Progenitor cell of endocrine pancreas (in vitro differentiated cells): ENCODE data around the gene PARPBP. TPM values are rescaled to one million over a fixed set of nuclear protein-coding genes. Genes with fewer than 3 reads are reported as not detected.
"Not testable (repeated sequence)": the region's sequence is repeated elsewhere in the genome, so short reads cannot be mapped to it uniquely, and the experiment has no call there.

Experiments
- DNase-seq: peaks from one replicate; pipeline ENCODE4 v3.0.0; 2021; ENCODE audit warnings: low spot score; ENCODE audit not compliant: unreplicated experiment
- H3K27ac Mint-ChIP-seq: 2 replicates; pipeline ENCODE4 v1.8.0; 2021; ENCODE audit warnings: mild to moderate bottlenecking, moderate library complexity, mixed read lengths
- H3K27me3 Mint-ChIP-seq: 2 replicates; pipeline ENCODE4 v1.8.0; 2021; ENCODE audit warnings: mixed read lengths
- H3K36me3 Mint-ChIP-seq: 2 replicates; pipeline ENCODE4 v1.8.0; 2022; ENCODE audit warnings: mixed read lengths; ENCODE audit not compliant: insufficient read depth
- H3K4me1 Mint-ChIP-seq: 2 replicates; pipeline ENCODE4 v1.8.0; 2021; ENCODE audit warnings: low read depth, mixed read lengths
- H3K4me3 Mint-ChIP-seq: 2 replicates; pipeline ENCODE4 v1.8.0; 2021; ENCODE audit warnings: low read depth, mild to moderate bottlenecking, moderate library complexity, mixed read lengths
- H3K9me3 Mint-ChIP-seq: 2 replicates; pipeline ENCODE4 v1.8.0; 2021; ENCODE audit warnings: low read depth, mixed read lengths
- total RNA-seq: library from RNA; stranded (reverse); gene quantifications from 2 replicates; pipeline ENCODE4 v1.2.1, GENCODE V29; 2021
- TF ChIP-seq, protein P1 (sequence below): fragments of 200-600 bp; sonication (generic); IDR thresholded peaks from one replicate; pipeline ENCODE4 v1.5.0; 2021; ENCODE audit warnings: antibody characterized with exemption, mild to moderate bottlenecking; ENCODE audit not compliant: unreplicated experiment

Gene PARPBP
- total RNA-seq, 1 donor from 2014 or later: 17.0 TPM

DNA sequence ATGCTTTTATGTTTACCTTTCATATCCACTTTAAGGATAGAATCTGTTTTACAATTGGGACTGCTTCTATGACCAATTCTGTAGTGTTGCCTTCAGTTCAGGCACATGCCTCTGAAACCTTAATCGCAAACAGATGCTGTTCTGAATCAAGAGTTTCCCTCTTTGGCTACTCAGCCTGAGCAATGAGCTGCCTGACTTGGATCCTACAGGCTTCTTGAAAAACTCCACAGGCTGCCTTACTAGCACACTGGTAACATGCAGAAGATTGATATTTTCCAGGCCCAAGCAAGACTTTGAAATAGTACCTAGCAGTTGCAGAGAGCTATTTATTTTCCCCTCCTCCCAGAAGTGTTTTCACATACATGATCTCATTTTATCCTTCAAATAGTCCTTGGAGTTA is 112.5 kb downstream of the PARPBP start:
- Mint-ChIP-seq H3K4me3 (no peak overlapping the region), H3K36me3 (no peaks in the 10 kb centered on the region), H3K9me3 (peaks cover under 1% of the 10 kb centered on the region), H3K27me3 (no peaks in the 10 kb centered on the region), H3K27ac (no peak overlapping the region), H3K4me1 (no peaks in the 10 kb centered on the region)
- DNase-seq: no peak
- TF ChIP-seq, protein P1, sequence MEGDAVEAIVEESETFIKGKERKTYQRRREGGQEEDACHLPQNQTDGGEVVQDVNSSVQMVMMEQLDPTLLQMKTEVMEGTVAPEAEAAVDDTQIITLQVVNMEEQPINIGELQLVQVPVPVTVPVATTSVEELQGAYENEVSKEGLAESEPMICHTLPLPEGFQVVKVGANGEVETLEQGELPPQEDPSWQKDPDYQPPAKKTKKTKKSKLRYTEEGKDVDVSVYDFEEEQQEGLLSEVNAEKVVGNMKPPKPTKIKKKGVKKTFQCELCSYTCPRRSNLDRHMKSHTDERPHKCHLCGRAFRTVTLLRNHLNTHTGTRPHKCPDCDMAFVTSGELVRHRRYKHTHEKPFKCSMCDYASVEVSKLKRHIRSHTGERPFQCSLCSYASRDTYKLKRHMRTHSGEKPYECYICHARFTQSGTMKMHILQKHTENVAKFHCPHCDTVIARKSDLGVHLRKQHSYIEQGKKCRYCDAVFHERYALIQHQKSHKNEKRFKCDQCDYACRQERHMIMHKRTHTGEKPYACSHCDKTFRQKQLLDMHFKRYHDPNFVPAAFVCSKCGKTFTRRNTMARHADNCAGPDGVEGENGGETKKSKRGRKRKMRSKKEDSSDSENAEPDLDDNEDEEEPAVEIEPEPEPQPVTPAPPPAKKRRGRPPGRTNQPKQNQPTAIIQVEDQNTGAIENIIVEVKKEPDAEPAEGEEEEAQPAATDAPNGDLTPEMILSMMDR: no peak

DNA sequence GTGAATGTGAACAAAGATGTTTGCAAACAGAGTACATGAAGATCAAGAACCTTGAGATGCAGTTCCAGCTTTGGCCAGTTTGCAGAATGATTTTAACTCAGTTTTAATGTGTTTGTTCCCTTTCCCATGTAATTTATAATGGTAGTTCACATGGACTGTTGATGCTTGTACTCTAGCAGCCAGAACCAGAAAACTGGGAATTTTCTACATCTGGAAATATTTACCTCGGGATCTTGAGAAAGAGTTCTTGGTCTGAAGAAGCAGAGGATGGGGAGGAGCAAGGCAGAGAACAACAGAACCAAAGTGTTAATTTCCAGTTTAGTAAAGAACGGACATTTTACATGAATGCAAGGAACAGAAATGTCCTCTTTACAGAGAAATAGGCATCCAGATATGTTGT is 114.6 kb downstream of the PARPBP start:
- TF ChIP-seq, protein P1: no peak
- Mint-ChIP-seq H3K36me3 (no peaks in the 10 kb centered on the region), H3K27ac (no peak overlapping the region), H3K27me3 (no peaks in the 10 kb centered on the region), H3K4me3 (no peak overlapping the region), H3K4me1 (no peaks in the 10 kb centered on the region), H3K9me3 (peaks cover 5% of the 10 kb centered on the region)
- DNase-seq: no peak

- H3K4me1 Mint-ChIP-seq, H3K36me3 Mint-ChIP-seq, H3K4me3 Mint-ChIP-seq, DNase-seq, H3K27ac Mint-ChIP-seq, H3K27me3 Mint-ChIP-seq: not testable (repeated sequence)
- peaks cover 18% of the 10 kb centered on the region for H3K9me3 Mint-ChIP-seq
Observed at GRCh38 chr12:102240859-102241258, 120.9 kb downstream of the PARPBP start.

Other genes with a start within 250 kb of the PARPBP start
- gene DRAM1, start 242.6 kb upstream of the PARPBP start, total RNA-seq: 3.8 and 6.5 TPM in 2 replicates
- gene WASHC3, start 58.2 kb upstream of the PARPBP start, total RNA-seq: 14.5 and 16.8 TPM in 2 replicates
- gene NUP37, start 69 bp upstream of the PARPBP start, total RNA-seq: 28.7 and 33.6 TPM in 2 replicates
- not detected in 2 replicates for gene PMCH, start 77.7 kb downstream of the PARPBP start, total RNA-seq